GM19043 (cell line): ENCODE measurements around the gene BDNF.

ENCODE experiments used
- ATAC-seq: cut with Tn5 transposase; IDR thresholded peaks from one replicate; pipeline ENCODE4 v1.9.1; 2021; ENCODE audit warnings: low read depth; ENCODE audit not compliant: unreplicated experiment

Gene BDNF

GRCh38 chr11:27707676-27708075 is 7.4 kb upstream of the BDNF start:
- no peak for ATAC-seq

- ATAC-seq: no peak
These were observed 5.9 kb upstream of the BDNF start for GRCh38 chr11:27705873-27706820.

GRCh38 chr11:27703481-27703880 is 3.2 kb upstream of the BDNF start:
- no peak for ATAC-seq

GRCh38 chr11:27702811-27703210 is 2.6 kb upstream of the BDNF start:
- ATAC-seq: no peak

GRCh38 chr11:27701355-27702105 is 1.3 kb upstream of the BDNF start:
- ATAC-seq: no peak

- no peak for ATAC-seq
These were observed 317 bp downstream of the BDNF start for GRCh38 chr11:27699926-27700350.

GRCh38 chr11:27699242-27699925 is 871 bp downstream of the BDNF start:
- no peak for ATAC-seq

- ATAC-seq: peak; percentile 55
These were observed 1.4 kb downstream of the BDNF start for GRCh38 chr11:27698872-27699241.

- ATAC-seq: no peak
These were observed 2.5 kb downstream of the BDNF start for GRCh38 chr11:27697679-27698275.

- no peak for ATAC-seq
These were observed 3.3 kb downstream of the BDNF start for GRCh38 chr11:27696961-27697360.

GRCh38 chr11:27696115-27696514 is 4.1 kb downstream of the BDNF start:
- no peak for ATAC-seq

GRCh38 chr11:27694992-27695391 is 5.3 kb downstream of the BDNF start:
- ATAC-seq: no peak

- no peak for ATAC-seq
These were observed 6.9 kb downstream of the BDNF start for GRCh38 chr11:27693398-27693797.

GRCh38 chr11:27692781-27693180 is 7.5 kb downstream of the BDNF start:
- ATAC-seq: no peak

GRCh38 chr11:27688076-27688475 is 12.2 kb downstream of the BDNF start:
- no peak for ATAC-seq

GRCh38 chr11:27681664-27682063 is 18.6 kb downstream of the BDNF start:
- no peak for ATAC-seq

- no peak for ATAC-seq
These were observed 20.9 kb downstream of the BDNF start for GRCh38 chr11:27679136-27680015.

- no peak for ATAC-seq
These were observed 22.0 kb downstream of the BDNF start for GRCh38 chr11:27678242-27678641.

GRCh38 chr11:27677108-27677507 is 23.1 kb downstream of the BDNF start:
- no peak for ATAC-seq
